ENCODE measurements around the gene OPN1MW. TPM values are rescaled to one million over a fixed set of nuclear protein-coding genes. Genes with fewer than 3 reads are reported as not detected.
"Not testable (repeated sequence)": the region's sequence is repeated elsewhere in the genome, so short reads cannot be mapped to it uniquely, and the experiment has no call there.

Gene OPN1MW
- total RNA-seq (2014; rRNA removed; shearing (Covaris generic)) = not detected in 2 replicates

- in situ Hi-C loops (cut with HindIII; ENCODE audit: low sequenced_read_pairs) = not testable (repeated sequence)
These were observed at the start of gene OPN1MW for GRCh38 chrX:154182296-154182695. Gene OPN1MW (plus strand): TSS chrX:154182596. CDS start chrX:154182678, 82 bp downstream.

GRCh38 chrX:154135458-154136229, 46.8 kb upstream of the OPN1MW start:
- DNase-seq (ENCODE audit: low spot score) = no peak
- in situ Hi-C loops (cut with HindIII; ENCODE audit: low sequenced_read_pairs) = no loop called here

More at GRCh38 chrX:154182296-154182695, at the start of gene OPN1MW:
- not testable (repeated sequence) for DNase-seq (ENCODE audit: low spot score)

GRCh38 chrX:154136627-154137161, 45.7 kb upstream of the OPN1MW start:
- in situ Hi-C loops (cut with HindIII; ENCODE audit: low sequenced_read_pairs) = no loop called here
- DNase-seq (ENCODE audit: low spot score) = peak; percentile 27

GRCh38 chrX:154138857-154139256, 43.5 kb upstream of the OPN1MW start:
- DNase-seq (ENCODE audit: low spot score) = no peak
- in situ Hi-C loops (cut with HindIII; ENCODE audit: low sequenced_read_pairs) = no loop called here

- in situ Hi-C loops (cut with HindIII; ENCODE audit: low sequenced_read_pairs) = no loop called here
- no peak for DNase-seq (ENCODE audit: low spot score)
These were observed 42.2 kb upstream of the OPN1MW start for GRCh38 chrX:154140206-154140605.

- no peak for DNase-seq (ENCODE audit: low spot score)
- in situ Hi-C loops (cut with HindIII; ENCODE audit: low sequenced_read_pairs) = no loop called here
These were observed 41.7 kb upstream of the OPN1MW start for GRCh38 chrX:154140742-154141141.

- in situ Hi-C loops (cut with HindIII; ENCODE audit: low sequenced_read_pairs) = no loop called here
- no peak for DNase-seq (ENCODE audit: low spot score)
These were observed 40.0 kb upstream of the OPN1MW start for GRCh38 chrX:154142386-154142785.

GRCh38 chrX:154142950-154143745, 39.2 kb upstream of the OPN1MW start:
- in situ Hi-C loops (cut with HindIII; ENCODE audit: low sequenced_read_pairs) = no loop called here
- DNase-seq (ENCODE audit: low spot score) = no peak

- in situ Hi-C loops (cut with HindIII; ENCODE audit: low sequenced_read_pairs); DNase-seq (ENCODE audit: low spot score): not testable (repeated sequence)
These were observed 38.4 kb upstream of the OPN1MW start, which contains the start of gene OPN1LW for GRCh38 chrX:154144010-154144409. Gene OPN1LW (plus strand): TSS chrX:154144243. CDS start chrX:154144284, 41 bp downstream.

- in situ Hi-C loops (cut with HindIII; ENCODE audit: low sequenced_read_pairs); DNase-seq (ENCODE audit: low spot score): not testable (repeated sequence)
These were observed 31.4 kb upstream of the OPN1MW start for GRCh38 chrX:154151030-154151429.

GRCh38 chrX:154156221-154156620, 26.2 kb upstream of the OPN1MW start:
- in situ Hi-C loops (cut with HindIII; ENCODE audit: low sequenced_read_pairs); DNase-seq (ENCODE audit: low spot score): not testable (repeated sequence)

GRCh38 chrX:154157207-154157606, 25.2 kb upstream of the OPN1MW start:
- DNase-seq (ENCODE audit: low spot score); in situ Hi-C loops (cut with HindIII; ENCODE audit: low sequenced_read_pairs): not testable (repeated sequence)

- DNase-seq (ENCODE audit: low spot score); in situ Hi-C loops (cut with HindIII; ENCODE audit: low sequenced_read_pairs): not testable (repeated sequence)
These were observed 23.1 kb upstream of the OPN1MW start for GRCh38 chrX:154159345-154159744.

- in situ Hi-C loops (cut with HindIII; ENCODE audit: low sequenced_read_pairs); DNase-seq (ENCODE audit: low spot score): not testable (repeated sequence)
These were observed 17.5 kb upstream of the OPN1MW start for GRCh38 chrX:154164902-154165301.

- in situ Hi-C loops (cut with HindIII; ENCODE audit: low sequenced_read_pairs); DNase-seq (ENCODE audit: low spot score): not testable (repeated sequence)
These were observed 14.0 kb upstream of the OPN1MW start for GRCh38 chrX:154168384-154168783.

- in situ Hi-C loops (cut with HindIII; ENCODE audit: low sequenced_read_pairs); DNase-seq (ENCODE audit: low spot score): not testable (repeated sequence)
These were observed 9.9 kb upstream of the OPN1MW start for GRCh38 chrX:154172535-154172943.

GRCh38 chrX:154174356-154174755, 8.0 kb upstream of the OPN1MW start:
- in situ Hi-C loops (cut with HindIII; ENCODE audit: low sequenced_read_pairs); DNase-seq (ENCODE audit: low spot score): not testable (repeated sequence)

GRCh38 chrX:154183794-154184193, 1.4 kb downstream of the OPN1MW start:
- DNase-seq (ENCODE audit: low spot score); in situ Hi-C loops (cut with HindIII; ENCODE audit: low sequenced_read_pairs): not testable (repeated sequence)

GRCh38 chrX:154192846-154193245, 10.4 kb downstream of the OPN1MW start:
- in situ Hi-C loops (cut with HindIII; ENCODE audit: low sequenced_read_pairs); DNase-seq (ENCODE audit: low spot score): not testable (repeated sequence)

Measured in G401 (cell line).